SK-N-SH (cell line): ENCODE measurements around the gene TRPM1. TPM values are rescaled to one million over a fixed set of nuclear protein-coding genes. Genes with fewer than 3 reads are reported as not detected.
A peak's percentile ranks its signal among the peaks of the same experiment; 100 is the strongest.

Experiments used
- CTCF ChIA-PET: fragments of 300-600, 350-600 bp; formaldehyde crosslinking; extraction: SDS; loops from one replicate; lab custom pipeline; 2021; lab: Yijun Ruan, JAX
- POLR2A ChIA-PET: fragments of 350-600 bp; sonication (Branson Sonifier 250); formaldehyde crosslinking; extraction: SDS; loops from one replicate; lab custom pipeline; 2020; ENCODE audit warnings: antibody characterized with exemption, inconsistent platforms; lab: Yijun Ruan, JAX
- DNase-seq: peaks from one replicate; pipeline ENCODE4 v3.0.0; 2012
- H2AFZ ChIP-seq: fragments of 200-600 bp; sonication (generic); 2 replicates; pipeline ENCODE4 v1.8.1; 2016; ENCODE audit warnings: antibody characterized with exemption, mild to moderate bottlenecking, low read depth
- H3F3A ChIP-seq: fragments of 200-600 bp; sonication (generic); replicated peaks from 2 replicates; pipeline ENCODE3; 2016; ENCODE audit warnings: antibody characterized with exemption, mild to moderate bottlenecking; ENCODE audit not compliant: insufficient read depth
- H3K27ac ChIP-seq, 2 experiments: fragments of 200-500 bp in 1 of 2; fragments of 200-600 bp in 1 of 2; sonication (Bioruptor generic) in 1 of 2; sonication (generic), shearing (Covaris generic) in 1 of 2; 2 replicates each; pipeline versions ENCODE4 v1.5.1 to v1.6.1; 2014 to 2016; ENCODE audit warnings: low read depth in 2 of 2, inconsistent platforms in 1 of 2, low read length in 1 of 2, mild to moderate bottlenecking in 1 of 2, mixed read lengths in 1 of 2
- H3K27me3 ChIP-seq: fragments of 200-600 bp; sonication (generic), shearing (Covaris generic); 2 replicates; pipeline ENCODE4 v1.6.1; 2016; ENCODE audit warnings: mixed run types; ENCODE audit not compliant: insufficient read depth
- H3K36me3 ChIP-seq, 2 experiments: fragments of 200-500 bp in 1 of 2; fragments of 200-600 bp in 1 of 2; sonication (Bioruptor generic) in 1 of 2; sonication (generic) in 1 of 2; replicated peaks in 1 of 2; 2 replicates each; pipeline versions ENCODE3 to v1.5.1; 2014 to 2016; ENCODE audit warnings: low read length in 1 of 2, mild to moderate bottlenecking in 1 of 2; ENCODE audit not compliant: insufficient read depth in 2 of 2, control insufficient read depth in 1 of 2
- H3K4me1 ChIP-seq, 2 experiments: fragments of 200-500 bp in 1 of 2; fragments of 200-600 bp in 1 of 2; sonication (Bioruptor generic) in 1 of 2; sonication (generic), shearing (Covaris generic) in 1 of 2; 2 replicates each; pipeline versions ENCODE4 v1.5.1 to v1.6.1; 2014 to 2016; ENCODE audit warnings: low read depth in 1 of 2, low read length in 1 of 2, mixed run types in 1 of 2; ENCODE audit not compliant: insufficient read depth in 2 of 2, control insufficient read depth in 1 of 2
- H3K4me2 ChIP-seq: fragments of 200-600 bp; sonication (generic), shearing (Covaris generic); 2 replicates; pipeline ENCODE4 v1.6.1; 2017; ENCODE audit warnings: mixed run types
- H3K4me3 ChIP-seq, 2 experiments: fragments of 200-500 bp in 1 of 2; fragments of 200-600 bp in 1 of 2; sonication (Bioruptor generic) in 1 of 2; sonication (generic), shearing (Covaris generic) in 1 of 2; 2 replicates each; pipeline versions ENCODE4 v1.5.1 to v1.8.1; 2014 to 2016; ENCODE audit warnings: low read depth in 2 of 2, inconsistent platforms in 1 of 2, low read length in 1 of 2, mild to moderate bottlenecking in 1 of 2, mixed read lengths in 1 of 2, moderate library complexity in 1 of 2
- H3K79me2 ChIP-seq: fragments of 200-600 bp; sonication (generic); 2 replicates; pipeline ENCODE4 v1.8.1; 2017; ENCODE audit warnings: mild to moderate bottlenecking; ENCODE audit not compliant: insufficient read depth
- H3K9ac ChIP-seq: fragments of 200-600 bp; sonication (generic); 2 replicates; pipeline ENCODE4 v1.6.1; 2017; ENCODE audit warnings: mixed run types
- H3K9me2 ChIP-seq: fragments of 200-600 bp; sonication (generic); 2 replicates; pipeline ENCODE4 v1.6.1; 2017; ENCODE audit warnings: mixed run types
- H3K9me3 ChIP-seq: fragments of 200-600 bp; sonication (generic); 2 replicates; pipeline ENCODE4 v1.6.1; 2017; ENCODE audit warnings: mixed run types, mild to moderate bottlenecking, moderate library complexity
- H4K20me1 ChIP-seq: fragments of 200-600 bp; sonication (generic); 2 replicates; pipeline ENCODE4 v1.6.1; 2017; ENCODE audit warnings: mild to moderate bottlenecking, mixed run types; ENCODE audit not compliant: insufficient read depth
- CTCF ChIP-seq: fragments of 200-600 bp; sonication (generic); IDR thresholded peaks from 2 replicates; pipeline ENCODE4 v1.6.1; 2017; ENCODE audit warnings: antibody characterized with exemption, mild to moderate bottlenecking, moderate library complexity
- FOXJ3 ChIP-seq: sonication (generic); formaldehyde crosslinking; IDR thresholded peaks from 2 replicates; pipeline ENCODE4 v1.5.1; 2020; ENCODE audit warnings: mild to moderate bottlenecking, missing genetic modification reagents
- FOXM1 ChIP-seq: IDR thresholded peaks from 2 replicates; pipeline ENCODE4 v1.4.0; 2012; ENCODE audit warnings: low read depth, mild to moderate bottlenecking
- GABPA ChIP-seq: IDR thresholded peaks from 2 replicates; pipeline ENCODE4 v1.4.0; 2012; ENCODE audit warnings: low read depth, mild to moderate bottlenecking
- IRF3 ChIP-seq: fragments of 150-350 bp; IDR thresholded peaks from 2 replicates; pipeline ENCODE4 v1.6.1; 2016; ENCODE audit warnings: mild to moderate bottlenecking, low read depth, low read length
- MEF2A ChIP-seq: IDR thresholded peaks from 2 replicates; pipeline ENCODE4 v1.4.0; 2012; ENCODE audit warnings: low read depth, borderline replicate concordance
- PBX3 ChIP-seq: IDR thresholded peaks from 2 replicates; pipeline ENCODE4; 2012
- POLR2AphosphoS5 ChIP-seq: IDR thresholded peaks from 2 replicates; pipeline ENCODE4 v1.6.1; 2012; ENCODE audit warnings: low read depth, low read length
- REST ChIP-seq: IDR thresholded peaks from 2 replicates; pipeline ENCODE4 v1.6.1; 2012; ENCODE audit warnings: mild to moderate bottlenecking, low read depth, low read length, moderate library complexity
- RFX5 ChIP-seq: IDR thresholded peaks from 2 replicates; pipeline ENCODE4 v1.6.1; 2012; ENCODE audit warnings: mild to moderate bottlenecking, improper control_type of control experiment, low read length
- RXRA ChIP-seq: IDR thresholded peaks from 2 replicates; pipeline ENCODE4 v1.4.0; 2012; ENCODE audit warnings: low read depth, mild to moderate bottlenecking, borderline replicate concordance
- TAF1 ChIP-seq: IDR thresholded peaks from 2 replicates; pipeline ENCODE4 v1.6.1; 2012; ENCODE audit warnings: low read depth, mild to moderate bottlenecking, low read length, moderate library complexity, borderline replicate concordance
- USF1 ChIP-seq: IDR thresholded peaks from 2 replicates; pipeline ENCODE4 v1.4.0; 2012; ENCODE audit warnings: low read depth, borderline replicate concordance
- USF2 ChIP-seq: fragments of 150-350 bp; IDR thresholded peaks from 2 replicates; pipeline ENCODE4 v1.6.1; 2017; ENCODE audit warnings: antibody characterized with exemption, low read length, low read depth, borderline replicate concordance
- YY1 ChIP-seq: IDR thresholded peaks from 2 replicates; pipeline ENCODE4 v1.4.0; 2012; ENCODE audit warnings: low read depth, mild to moderate bottlenecking
- ZBTB33 ChIP-seq: IDR thresholded peaks from 2 replicates; pipeline ENCODE4 v1.4.0; 2012; ENCODE audit warnings: low read depth, borderline replicate concordance
- WGBS: methylation state at CpG from one replicate; pipeline ENCODE4 v1.1.6; 2017; ENCODE audit warnings: low lambda C conversion rate; 5-methylcytosine and 5-hydroxymethylcytosine counted together
- polyA plus RNA-seq, 3 experiments: library from polyadenylated mRNA; depleted of rRNA; stranded (reverse); fragments of >200 nt; gene quantifications; 2 replicates each; pipeline ENCODE4 v1.2.3, GENCODE V29; 2012

TRPM1 gene
- polyA plus RNA-seq, 1 of the 3 experiments (the other 2 are of a cell fraction), result not detected

GRCh38 chr15:31027910-31028578, 73.5 kb downstream of the TRPM1 start:
- ChIA-PET CTCF (interaction anchor here (1.0 to 3.1 kb wide), 4 partner anchors 11 to 169 kb away, joined by 3 to 8 read pairs (median 4); no protein-coding TSS in a partner anchor), POLR2A (no interaction called here)
- H3K4me2 ChIP-seq, result no peak overlapping the region
- H3K27me3 ChIP-seq, result no peaks in the 10 kb centered on the region
- peaks cover 20% of the 10 kb centered on the region for H3F3A ChIP-seq
- H3K9ac ChIP-seq, result no peak overlapping the region
- H3K36me3 ChIP-seq, result no peaks in the 10 kb centered on the region
- WGBS, result 72% methylated on average over 8 of the region's 8 CpGs
- H4K20me1 ChIP-seq, result no peaks in the 10 kb centered on the region
- no peaks in the 10 kb centered on the region for H3K79me2 ChIP-seq
- DNase-seq, result peak; percentile 36
- no peaks in the 10 kb centered on the region for H3K9me3 ChIP-seq
- H3K9me2 ChIP-seq, result no peaks in the 10 kb centered on the region
- H3K27ac ChIP-seq, result no peak overlapping the region
- no peak overlapping the region for H3K4me3 ChIP-seq
- H2AFZ ChIP-seq, result no peak overlapping the region
- H3K4me1 ChIP-seq, result peaks cover 20 to 27% of the 10 kb centered on the region in 2 experiments; a peak in 3 of 4 replicates
- TF ChIP-seq FOXM1 (no peak), POLR2AphosphoS5 (no peak), USF1 (no peak), USF2 (no peak), PBX3 (no peak), YY1 (no peak), IRF3 (no peak), GABPA (no peak), RXRA (no peak), MEF2A (no peak), ZBTB33 (no peak), CTCF (no peak), FOXJ3 (CRISPR knock-in tag) (no peak), TAF1 (no peak), REST (no peak), RFX5 (no peak)
